ENCODE results near the gene PFKM.
A peak's percentile ranks its signal among the peaks of the same experiment; 100 is the strongest.

PFKM gene

GRCh38 chr12:48185181-48185919, 66.2 kb downstream of the PFKM start:
- DNase-seq, result peak; percentile 13

- DNase-seq, result no peak
Measured at GRCh38 chr12:48187916-48188695, 68.9 kb downstream of the PFKM start.

- DNase-seq, result peak; percentile 42
Measured at GRCh38 chr12:48189331-48190125, 70.4 kb downstream of the PFKM start.

- DNase-seq, result no peak
Measured at GRCh38 chr12:48191096-48191495, 71.9 kb downstream of the PFKM start.

GRCh38 chr12:48192861-48193260, 73.7 kb downstream of the PFKM start:
- no peak for DNase-seq

GRCh38 chr12:48193623-48194022, 74.5 kb downstream of the PFKM start:
- DNase-seq, result no peak

GRCh38 chr12:48194799-48195201, 75.6 kb downstream of the PFKM start:
- DNase-seq, result no peak
